Heart left ventricle (tissue), 16 donors: ENCODE measurements around the gene PTPRD. TPM values are rescaled to one million over a fixed set of nuclear protein-coding genes. Genes with fewer than 3 reads are reported as not detected.
A peak's percentile ranks its signal among the peaks of the same experiment; 100 is the strongest.

Experiments
- ATAC-seq, 4 donors: fragments of 200-7000 bp; cut with Tn5 transposase; one replicate each; pipeline ENCODE4 v1.9.1; 2020 to 2022; ENCODE audit warnings: moderate library complexity in 4 of 4, mild to moderate bottlenecking in 3 of 4, moderate number of reproducible peaks in 1 of 4
- DNase-seq, 5 donors: peaks; one replicate each; pipeline ENCODE4 v3.0.0-alpha.2; 2020
- H3K27ac ChIP-seq, 12 donors: fragments of 200-600 bp; sonication (generic) in 4 of 12; one replicate each; pipeline versions ENCODE4 v1.5.0 to v1.8.0; 2016 to 2022; ENCODE audit warnings: mild to moderate bottlenecking in 2 of 12
- H3K27me3 ChIP-seq, 9 donors: fragments of 200-600 bp; sonication (generic) in 2 of 9; one replicate each; pipeline versions ENCODE4 v1.5.1 to v1.8.0; 2016 to 2022; ENCODE audit warnings: mild to moderate bottlenecking in 3 of 9
- H3K36me3 ChIP-seq, 9 donors: fragments of 200-600 bp; sonication (generic) in 2 of 9; one replicate each; pipeline versions ENCODE4 v1.5.0 to v1.8.0; 2018 to 2022; ENCODE audit warnings: mild to moderate bottlenecking in 2 of 9
- H3K4me1 ChIP-seq, 12 donors: fragments of 200-600 bp; sonication (generic) in 4 of 12; one replicate each; pipeline versions ENCODE4 v1.5.0 to v1.8.0; 2016 to 2022; ENCODE audit warnings: mild to moderate bottlenecking in 3 of 12
- H3K4me3 ChIP-seq, 12 donors: fragments of 200-600 bp; sonication (generic) in 4 of 12; one replicate each; pipeline versions ENCODE4 v1.5.0 to v1.8.0; 2017 to 2022; ENCODE audit warnings: mild to moderate bottlenecking in 9 of 12, moderate library complexity in 4 of 12
- H3K9me3 ChIP-seq, 12 donors: fragments of 200-600 bp; sonication (generic) in 4 of 12; one replicate each; pipeline versions ENCODE4 v1.5.0 to v1.8.0; 2016 to 2022; ENCODE audit warnings: mild to moderate bottlenecking in 1 of 12
- POLR2A ChIP-seq, 2 donors: fragments of 450-650 bp; IDR thresholded peaks; one replicate each; pipeline ENCODE4 v1.6.1; 2017; ENCODE audit warnings: antibody characterized with exemption in 2 of 2, mild to moderate bottlenecking in 2 of 2, moderate library complexity in 2 of 2
- WGBS, 4 donors: extraction: QIAGEN DNeasy Blood & Tissue Kit in 2 of 4; methylation state at CpG; one replicate each; pipeline versions ENCODE4 v1.1.5 to v1.1.7; 2013 to 2018; 5-methylcytosine and 5-hydroxymethylcytosine counted together
- intact Hi-C, 10 donors: fragments of 100-400 bp; cut with DNase I; formaldehyde crosslinking; loops; one replicate each; pipeline versions ENCODE4 v1.11.1 to v1.14.2; 2022
- polyA plus RNA-seq, 2 donors: library from polyadenylated mRNA; stranded (reverse); fragments of 200-250 nt; gene quantifications; one replicate each; pipeline ENCODE4 v1.2.3, GENCODE V29; 2013
- total RNA-seq, 9 donors: library from RNA; depleted of rRNA in 2 of 9; stranded (reverse); fragments of >200 nt in 2 of 9; fragmentation: NEBNext Ultra II Directional in 3 of 9; extraction: Animal tissue kit (Norgen Biotek cat#: 25700) in 3 of 9; gene quantifications; one replicate each; pipeline versions ENCODE4 v1.1.0 to v1.2.4, GENCODE V29; 2016 to 2023
- TF ChIP-seq, protein P1 (sequence below), 12 donors: fragments of 200-600 bp; sonication (generic) in 4 of 12; IDR thresholded peaks; one replicate each; pipeline versions ENCODE4 v1.5.0 to v1.8.0; 2018 to 2022; ENCODE audit warnings: antibody characterized with exemption in 12 of 12, mild to moderate bottlenecking in 5 of 12
- donor health status: ischemic (EF 13 %, LVEDD 7.1; RV severe dilation, severe dysfunction).
- donor health status: healthy with polysubstance abuse.
- donor health status: DM: no; HTN: yes; CAD: no.
- donor health status: DM: no; HTN: no; CAD: no.
- donor health status: ischemic (EF 25% LVEDD 6.9; RV normal size, moderate dysfunction).
- donor health status: ischemic (EF 25% LVEDD 5.7; RV mildly dilated, moderate dysfunction).
- donor health status: healthy.
- donor health status: DM: yes; HTN: yes; CAD: no.
- donor health status: ischemic (EF 35%, LVEDD 5.7; RV mildly dilated, moderate dysfunction).
- donor health status: nonischemic (EF 11% LVEDD 7.7; RV severe dilation, severe dysfunction).
- donor health status: DM: yes; HTN: yes; CAD: no.
- donor health status: PGD.
- donor health status: ischemic (EF 29% LVEDD 5.4; RV normal size, mild dysfunction).
- donor health status: nonischemic (EF 23%, LVEDD 6.1; RV moderate dilation, normal function).

Gene PTPRD
- total and polyA plus RNA-seq, 11 donors = 1.4 to 25.3 (median 15.1) TPM

DNA sequence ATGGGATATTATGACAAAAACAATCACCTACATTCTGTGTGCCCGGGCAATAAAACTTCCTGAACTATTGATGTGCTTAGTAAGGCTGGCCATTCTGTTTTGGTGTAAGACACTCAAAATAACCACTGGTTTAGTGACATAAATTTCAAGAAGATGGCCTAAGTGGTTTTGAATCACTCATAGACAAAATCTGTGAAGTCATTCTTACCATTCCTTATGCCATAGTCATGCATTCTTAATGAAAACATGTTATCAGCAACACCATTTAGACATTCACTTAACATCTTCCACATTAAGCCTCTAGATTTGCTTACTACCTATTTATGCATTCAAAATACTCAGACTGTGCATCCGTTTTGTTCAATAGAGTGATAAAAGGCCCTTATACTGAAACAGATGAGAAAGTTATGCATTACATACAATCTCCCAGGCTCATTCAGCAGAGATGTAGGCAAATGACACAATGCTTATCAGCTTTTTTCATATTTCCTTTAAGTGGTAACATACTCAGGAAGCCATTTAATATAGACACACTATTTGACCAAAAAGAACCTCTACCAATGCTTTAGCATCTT, 1964.4 kb downstream of the PTPRD start:
- 65 to 73% (median 73%) methylated on average over 2 of the region's 2 CpGs for WGBS, 4 donors

DNA sequence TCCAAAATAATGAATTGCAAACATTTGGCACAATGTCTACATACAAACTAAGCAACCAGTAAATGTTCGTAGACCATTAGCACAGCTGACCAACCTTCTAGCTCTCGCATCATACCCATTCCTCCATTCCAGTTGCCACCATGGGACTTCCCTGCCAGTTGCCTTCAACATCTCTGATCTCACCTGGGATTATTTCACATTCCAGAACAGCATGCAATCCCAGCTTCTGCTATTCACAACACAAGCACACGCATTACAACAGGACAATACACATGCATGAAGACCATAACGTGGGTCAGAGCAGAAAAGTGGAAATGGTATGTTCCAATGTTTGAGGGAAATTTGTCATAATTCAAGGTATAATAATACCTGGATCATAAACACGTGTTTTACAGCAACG, 1965.0 kb downstream of the PTPRD start:
- no peak for ATAC-seq
- intact Hi-C loops = no loop called here
- Histone ChIP-seq H3K27me3 (no peaks in the 10 kb centered on the region), H3K4me1 (peaks cover 0 to 17% (median 7%) of the 10 kb centered on the region in 12 donors), H3K9me3 (no peaks in the 10 kb centered on the region), H3K4me3 (no peak overlapping the region), H3K27ac (no peak overlapping the region), H3K36me3 (no peaks in the 10 kb centered on the region)
- no peak for TF ChIP-seq POLR2A (IDR thresholded peaks at IDR 0.05)
- TF ChIP-seq, protein P1, sequence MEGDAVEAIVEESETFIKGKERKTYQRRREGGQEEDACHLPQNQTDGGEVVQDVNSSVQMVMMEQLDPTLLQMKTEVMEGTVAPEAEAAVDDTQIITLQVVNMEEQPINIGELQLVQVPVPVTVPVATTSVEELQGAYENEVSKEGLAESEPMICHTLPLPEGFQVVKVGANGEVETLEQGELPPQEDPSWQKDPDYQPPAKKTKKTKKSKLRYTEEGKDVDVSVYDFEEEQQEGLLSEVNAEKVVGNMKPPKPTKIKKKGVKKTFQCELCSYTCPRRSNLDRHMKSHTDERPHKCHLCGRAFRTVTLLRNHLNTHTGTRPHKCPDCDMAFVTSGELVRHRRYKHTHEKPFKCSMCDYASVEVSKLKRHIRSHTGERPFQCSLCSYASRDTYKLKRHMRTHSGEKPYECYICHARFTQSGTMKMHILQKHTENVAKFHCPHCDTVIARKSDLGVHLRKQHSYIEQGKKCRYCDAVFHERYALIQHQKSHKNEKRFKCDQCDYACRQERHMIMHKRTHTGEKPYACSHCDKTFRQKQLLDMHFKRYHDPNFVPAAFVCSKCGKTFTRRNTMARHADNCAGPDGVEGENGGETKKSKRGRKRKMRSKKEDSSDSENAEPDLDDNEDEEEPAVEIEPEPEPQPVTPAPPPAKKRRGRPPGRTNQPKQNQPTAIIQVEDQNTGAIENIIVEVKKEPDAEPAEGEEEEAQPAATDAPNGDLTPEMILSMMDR (IDR thresholded peaks at IDR 0.05) = no peak
- no peak for DNase-seq
- 84 to 90% (median 87%) methylated on average over 6 of the region's 6 CpGs for WGBS, 4 donors

More for the DNA sequence above, 1964.4 kb downstream of the PTPRD start:
- no peak for DNase-seq
- peaks cover 0 to 17% (median 7%) of the 10 kb centered on the region in 12 donors for H3K4me1 ChIP-seq
- H3K4me3 ChIP-seq = no peak overlapping the region
- no peaks in the 10 kb centered on the region for H3K36me3 ChIP-seq
- no peak overlapping the region for H3K27ac ChIP-seq
- no peaks in the 10 kb centered on the region for H3K27me3 ChIP-seq
- ATAC-seq = no peak
- intact Hi-C loops = no loop called here
- no peak for TF ChIP-seq POLR2A (IDR thresholded peaks at IDR 0.05)
- TF ChIP-seq, protein P1 (IDR thresholded peaks at IDR 0.05) = no peak
- no peaks in the 10 kb centered on the region for H3K9me3 ChIP-seq

DNA sequence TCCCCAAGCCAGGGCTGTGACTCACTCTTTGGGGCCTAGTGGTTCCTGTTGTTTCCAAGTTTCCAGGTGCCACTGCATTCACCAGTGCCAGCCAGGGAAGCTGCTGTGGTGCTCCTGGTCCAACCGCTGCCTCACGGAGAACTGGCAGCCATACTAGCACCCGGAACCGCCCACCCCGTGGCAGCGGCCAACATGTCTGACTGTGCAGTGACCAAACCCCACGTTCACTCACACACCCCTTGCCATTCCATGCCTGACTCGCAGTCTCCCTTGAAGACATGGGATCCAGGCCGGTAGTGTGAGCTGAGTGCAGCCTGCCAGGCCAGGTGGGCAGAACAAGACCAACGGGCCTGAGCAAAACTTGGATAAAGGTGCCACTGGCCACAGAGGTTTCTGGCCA, 1968.2 kb downstream of the PTPRD start:
- peak in 1 of 5 donors; percentile 33 for DNase-seq
- Histone ChIP-seq H3K9me3 (no peaks in the 10 kb centered on the region), H3K4me3 (no peak overlapping the region), H3K27me3 (no peaks in the 10 kb centered on the region), H3K36me3 (no peaks in the 10 kb centered on the region), H3K4me1 (peaks cover 0 to 9% (median 0%) of the 10 kb centered on the region in 12 donors), H3K27ac (no peak overlapping the region)
- no peak for ATAC-seq
- 91 to 99% (median 95%) methylated on average over 6 to 10 of the region's 10 CpGs for whole genome bisulfite sequencing, 4 donors
- intact Hi-C loops = loop anchor here in 1 of 10 donors (2.0 kb wide), 1 partner anchor 14 kb away; no protein-coding TSS in a partner anchor
- TF ChIP-seq, protein P1 (IDR thresholded peaks at IDR 0.05) = no peak
- TF ChIP-seq POLR2A (IDR thresholded peaks at IDR 0.05) = no peak

DNA sequence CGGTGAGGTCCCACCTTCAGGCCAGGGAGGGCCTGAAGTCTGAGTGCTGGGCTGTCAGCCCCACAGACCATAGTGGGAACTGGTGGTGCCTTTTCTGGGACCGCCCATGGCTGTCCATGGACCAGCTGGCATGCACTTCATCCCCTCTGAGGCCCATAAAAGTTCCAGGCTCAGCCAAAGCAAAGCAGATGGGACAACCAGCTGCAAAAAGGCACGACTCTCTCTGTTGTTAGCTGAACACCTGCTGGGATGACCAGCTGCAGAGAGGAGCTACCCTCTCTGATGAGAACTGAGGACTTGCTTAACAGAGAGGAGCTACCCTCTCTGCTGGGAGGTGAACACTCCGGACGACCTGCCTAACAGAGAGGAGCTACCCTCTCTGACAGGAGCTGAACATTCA, 1968.9 kb downstream of the PTPRD start:
- H3K27ac ChIP-seq = no peak overlapping the region
- DNase-seq (no peak), ATAC-seq (no peak)
- H3K4me3 ChIP-seq = no peak overlapping the region
- H3K9me3 ChIP-seq = no peaks in the 10 kb centered on the region
- no peaks in the 10 kb centered on the region for H3K27me3 ChIP-seq
- TF ChIP-seq, protein P1 (IDR thresholded peaks at IDR 0.05) = no peak
- TF ChIP-seq POLR2A (IDR thresholded peaks at IDR 0.05) = no peak
- H3K4me1 ChIP-seq = peaks cover 0 to 9% (median 0%) of the 10 kb centered on the region in 12 donors
- intact Hi-C loops = loop anchor here in 1 of 10 donors (2.0 kb wide), 1 partner anchor 13 kb away; no protein-coding TSS in a partner anchor
- H3K36me3 ChIP-seq = no peaks in the 10 kb centered on the region
- 71 to 87% (median 85%) methylated on average over 3 to 5 of the region's 5 CpGs for WGBS, 4 donors
